Skeletal muscle tissue (tissue), 4 donors: ENCODE results near the gene IL3RA. TPM values are rescaled to one million over a fixed set of nuclear protein-coding genes. Genes with fewer than 3 reads are reported as not detected.
"Not testable (repeated sequence)": the region's sequence is repeated elsewhere in the genome, so short reads cannot be mapped to it uniquely, and the experiment has no call there.

ENCODE experiments used
- H3K27ac ChIP-seq: one replicate; pipeline ENCODE4 v1.7.0; 2013; ENCODE audit warnings: mild to moderate bottlenecking, low read depth, low read length, inconsistent platforms
- H3K27me3 ChIP-seq, 3 donors: one replicate each; pipeline ENCODE4 v1.7.0; 2013; ENCODE audit warnings: low read length in 3 of 3; ENCODE audit not compliant: control insufficient read depth in 3 of 3, insufficient read depth in 3 of 3
- H3K36me3 ChIP-seq, 3 donors: one replicate each; pipeline ENCODE4 v1.7.0; 2013; ENCODE audit warnings: low read length in 3 of 3; ENCODE audit not compliant: control insufficient read depth in 3 of 3, insufficient read depth in 3 of 3
- H3K4me1 ChIP-seq, 3 donors: one replicate each; pipeline ENCODE4 v1.7.0; 2013; ENCODE audit warnings: low read length in 3 of 3, mild to moderate bottlenecking in 3 of 3; ENCODE audit not compliant: control insufficient read depth in 3 of 3, insufficient read depth in 3 of 3
- H3K4me3 ChIP-seq, 3 donors: one replicate each; pipeline ENCODE4 v1.7.0; 2013; ENCODE audit warnings: low read length in 3 of 3
- H3K9ac ChIP-seq, 3 donors: one replicate each; pipeline ENCODE4 v1.7.0; 2013; ENCODE audit warnings: low read length in 3 of 3, mild to moderate bottlenecking in 3 of 3, moderate library complexity in 2 of 3, low read depth in 1 of 3
- H3K9me3 ChIP-seq, 3 donors: one replicate each; pipeline ENCODE4 v1.7.0; 2013; ENCODE audit warnings: low read length in 3 of 3; ENCODE audit not compliant: control insufficient read depth in 3 of 3
- total RNA-seq: library from RNA; depleted of rRNA; stranded (reverse); fragments of >200 nt; gene quantifications from one replicate; pipeline ENCODE4 v1.2.3, GENCODE V29; 2014
- donor health status: Osteomylitis.

The IL3RA gene
- total RNA-seq, 1 donor from 2014 or later, result 6.3 TPM

GRCh38 chrX:1420371-1420770 lies 83.8 kb downstream of the IL3RA start:
- H3K36me3 ChIP-seq, result peaks cover 31 to 52% (median 38%) of the 10 kb centered on the region in 3 donors

GRCh38 chrX:1421433-1422134 lies 85.0 kb downstream of the IL3RA start:
- Histone ChIP-seq H3K9ac (no peak overlapping the region), H3K36me3 (peaks cover 28 to 42% (median 31%) of the 10 kb centered on the region in 3 donors)

More at GRCh38 chrX:1420371-1420770, 83.8 kb downstream of the IL3RA start:
- H3K4me3 ChIP-seq, result no peak overlapping the region
- H3K27me3 ChIP-seq, result no peaks in the 10 kb centered on the region
- H3K9me3 ChIP-seq, result peaks cover 3 to 9% (median 5%) of the 10 kb centered on the region in 3 donors
- H3K9ac ChIP-seq, result no peak overlapping the region
- H3K27ac ChIP-seq, result no peak overlapping the region
- H3K4me1 ChIP-seq, result no peaks in the 10 kb centered on the region

DNA sequence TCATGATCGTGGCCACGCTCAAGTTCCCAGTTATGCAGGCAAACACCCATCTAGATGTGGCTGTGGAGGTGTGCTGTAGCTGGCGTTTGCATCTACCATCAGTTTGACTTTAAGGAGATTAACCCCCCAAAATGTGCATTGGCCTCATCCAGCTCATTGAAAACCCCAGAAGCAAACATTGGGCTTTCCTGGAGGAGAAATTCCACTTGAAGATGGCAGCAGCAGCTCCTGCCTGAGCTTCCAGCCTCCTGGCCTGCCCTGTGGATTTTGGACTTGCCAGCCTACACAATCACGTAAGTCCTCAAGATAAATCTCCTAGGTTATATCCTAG lies 85.5 kb downstream of the IL3RA start:
- no peak overlapping the region for H3K27ac ChIP-seq
- H3K4me3 ChIP-seq, result no peak overlapping the region
- H3K36me3 ChIP-seq, result peaks cover 28 to 37% (median 28%) of the 10 kb centered on the region in 3 donors
- no peaks in the 10 kb centered on the region for H3K27me3 ChIP-seq
- H3K9me3 ChIP-seq, result peaks cover 3 to 9% (median 5%) of the 10 kb centered on the region in 3 donors
- H3K9ac ChIP-seq, result no peak overlapping the region
- no peaks in the 10 kb centered on the region for H3K4me1 ChIP-seq

More at GRCh38 chrX:1421433-1422134, 85.0 kb downstream of the IL3RA start:
- no peaks in the 10 kb centered on the region for H3K27me3 ChIP-seq
- H3K4me1 ChIP-seq, result no peaks in the 10 kb centered on the region
- no peak overlapping the region for H3K4me3 ChIP-seq
- H3K27ac ChIP-seq, result no peak overlapping the region
- H3K9me3 ChIP-seq, result peaks cover 3 to 9% (median 5%) of the 10 kb centered on the region in 3 donors

- Histone ChIP-seq H3K4me3 (no peak overlapping the region), H3K4me1 (no peaks in the 10 kb centered on the region), H3K27me3 (no peaks in the 10 kb centered on the region), H3K27ac (no peak overlapping the region), H3K9me3 (peaks cover 3 to 8% (median 5%) of the 10 kb centered on the region in 3 donors), H3K36me3 (peaks cover 24 to 33% (median 26%) of the 10 kb centered on the region in 3 donors), H3K9ac (no peak overlapping the region)
Observed at GRCh38 chrX:1423215-1423614, 86.6 kb downstream of the IL3RA start.

- Histone ChIP-seq H3K27me3 (no peaks in the 10 kb centered on the region), H3K36me3 (peaks cover 19 to 28% (median 20%) of the 10 kb centered on the region in 3 donors), H3K27ac (no peak overlapping the region), H3K4me3 (no peak overlapping the region), H3K9ac (no peak overlapping the region), H3K9me3 (peaks cover 3 to 5% (median 4%) of the 10 kb centered on the region in 3 donors), H3K4me1 (no peaks in the 10 kb centered on the region)
Observed at GRCh38 chrX:1424147-1424851, 87.7 kb downstream of the IL3RA start.

- Histone ChIP-seq H3K4me1 (no peaks in the 10 kb centered on the region), H3K36me3 (peaks cover 18 to 28% (median 19%) of the 10 kb centered on the region in 3 donors), H3K4me3 (no peak overlapping the region), H3K9me3 (peaks cover 3 to 5% (median 4%) of the 10 kb centered on the region in 3 donors), H3K27me3 (no peaks in the 10 kb centered on the region), H3K9ac (no peak overlapping the region), H3K27ac (no peak overlapping the region)
Observed at GRCh38 chrX:1425381-1425780, 88.8 kb downstream of the IL3RA start.

DNA sequence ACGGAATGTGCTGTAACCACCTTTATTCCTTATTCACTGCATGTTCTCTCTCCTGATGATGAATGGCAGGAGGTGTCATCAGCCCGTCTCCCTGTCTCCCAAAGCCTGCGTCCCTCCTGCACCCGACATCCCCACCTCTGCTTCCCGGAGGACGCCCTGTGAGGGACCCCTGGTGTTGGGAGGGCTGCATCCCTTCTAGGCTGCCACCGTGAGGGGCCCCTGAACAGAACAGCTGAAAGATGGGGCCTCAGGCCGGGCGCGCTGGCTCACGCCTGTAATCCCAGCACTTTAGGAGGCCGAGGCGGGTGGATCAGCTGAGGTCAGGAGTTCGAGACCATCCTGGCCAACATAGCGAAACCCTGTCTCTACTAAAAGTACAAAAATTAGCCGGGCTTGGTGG lies 89.7 kb downstream of the IL3RA start:
- peaks cover 18 to 27% (median 19%) of the 10 kb centered on the region in 3 donors for H3K36me3 ChIP-seq
- not testable (repeated sequence) for H3K27me3 ChIP-seq, H3K9ac ChIP-seq, H3K4me3 ChIP-seq, H3K27ac ChIP-seq, H3K4me1 ChIP-seq, H3K9me3 ChIP-seq

- H3K36me3 ChIP-seq, result peaks cover 13 to 16% (median 16%) of the 10 kb centered on the region in 3 donors
- no peaks in the 10 kb centered on the region for H3K27me3 ChIP-seq
- peaks cover 0 to under 1% (median 0%) of the 10 kb centered on the region in 3 donors for H3K9me3 ChIP-seq
- no peak overlapping the region for H3K9ac ChIP-seq
- no peak overlapping the region for H3K27ac ChIP-seq
- no peaks in the 10 kb centered on the region for H3K4me1 ChIP-seq
- H3K4me3 ChIP-seq, result no peak overlapping the region
Observed at GRCh38 chrX:1427756-1428155, 91.2 kb downstream of the IL3RA start.

DNA sequence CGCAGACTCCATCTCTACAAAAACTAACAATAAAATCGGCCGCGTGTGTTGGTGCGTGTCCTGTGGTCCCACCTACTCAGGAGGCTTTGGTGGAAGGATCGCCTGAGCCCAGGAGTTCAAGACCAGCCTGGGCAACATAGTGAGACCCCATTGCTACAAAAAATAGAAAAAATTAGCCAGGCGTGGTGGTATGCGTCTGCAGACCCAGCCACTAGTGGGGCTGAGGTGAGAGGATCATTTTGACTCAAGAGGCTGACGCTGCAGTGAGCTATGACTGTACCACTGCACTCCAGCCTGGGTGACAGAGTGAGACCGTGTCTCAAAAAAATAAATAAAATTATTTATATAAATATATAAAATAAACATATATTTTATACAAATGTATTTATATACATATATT lies 93.9 kb downstream of the IL3RA start:
- Histone ChIP-seq H3K27me3 (no peaks in the 10 kb centered on the region), H3K9ac (no peak overlapping the region), H3K36me3 (peaks cover 12 to 21% (median 15%) of the 10 kb centered on the region in 3 donors), H3K4me1 (no peaks in the 10 kb centered on the region), H3K9me3 (no peaks in the 10 kb centered on the region), H3K4me3 (no peak overlapping the region), H3K27ac (no peak overlapping the region)
